ENCODE measurements around the gene GGA3.

GGA3 gene

GRCh38 chr17:75244133-75244866, 17.1 kb downstream of the GGA3 start:
- no peak for DNase-seq

- no peak for DNase-seq
Measured at GRCh38 chr17:75242461-75243042, 18.9 kb downstream of the GGA3 start.

GRCh38 chr17:75241996-75242460, 19.4 kb downstream of the GGA3 start:
- no peak for DNase-seq

GRCh38 chr17:75241502-75241901, 19.9 kb downstream of the GGA3 start:
- DNase-seq: no peak

- no peak for DNase-seq
Measured at GRCh38 chr17:75241143-75241430, 20.3 kb downstream of the GGA3 start.

- DNase-seq: peak; percentile 73
Measured at GRCh38 chr17:75240394-75241142, 20.8 kb downstream of the GGA3 start.

- no peak for DNase-seq
Measured at GRCh38 chr17:75239778-75240393, 21.5 kb downstream of the GGA3 start.

- no peak for DNase-seq
Measured at GRCh38 chr17:75239214-75239613, 22.2 kb downstream of the GGA3 start.

GRCh38 chr17:75238684-75239191, 22.7 kb downstream of the GGA3 start:
- peak; percentile 69 for DNase-seq

GRCh38 chr17:75238020-75238580, 23.3 kb downstream of the GGA3 start:
- no peak for DNase-seq

- no peak for DNase-seq
Measured at GRCh38 chr17:75237100-75238014, 24.0 kb downstream of the GGA3 start.

- DNase-seq: no peak
Measured at GRCh38 chr17:75232786-75233185, 28.6 kb downstream of the GGA3 start.

- no peak for DNase-seq
Measured at GRCh38 chr17:75231741-75232464, 29.5 kb downstream of the GGA3 start.

GRCh38 chr17:75231071-75231470, 30.3 kb downstream of the GGA3 start:
- DNase-seq: no peak

GRCh38 chr17:75228847-75229246, 32.6 kb downstream of the GGA3 start:
- DNase-seq: no peak

GRCh38 chr17:75228305-75228704, 33.1 kb downstream of the GGA3 start:
- DNase-seq: no peak

- no peak for DNase-seq
Measured at GRCh38 chr17:75227729-75228128, 33.7 kb downstream of the GGA3 start.

- no peak for DNase-seq
Measured at GRCh38 chr17:75225016-75225415, 36.4 kb downstream of the GGA3 start.

GRCh38 chr17:75219815-75220214, 41.6 kb downstream of the GGA3 start:
- no peak for DNase-seq

- DNase-seq: no peak
Measured at GRCh38 chr17:75218131-75218530, 43.3 kb downstream of the GGA3 start.

- DNase-seq: no peak
Measured at GRCh38 chr17:75209061-75209460, 52.3 kb downstream of the GGA3 start.

Measured in 8988T (cell line).